ENCODE measurements around the gene RNF111. TPM values are rescaled to one million over a fixed set of nuclear protein-coding genes. Genes with fewer than 3 reads are reported as not detected.

RNF111 gene
- total RNA-seq, 1 donor from 2014 or later, result 55.8 TPM

DNA sequence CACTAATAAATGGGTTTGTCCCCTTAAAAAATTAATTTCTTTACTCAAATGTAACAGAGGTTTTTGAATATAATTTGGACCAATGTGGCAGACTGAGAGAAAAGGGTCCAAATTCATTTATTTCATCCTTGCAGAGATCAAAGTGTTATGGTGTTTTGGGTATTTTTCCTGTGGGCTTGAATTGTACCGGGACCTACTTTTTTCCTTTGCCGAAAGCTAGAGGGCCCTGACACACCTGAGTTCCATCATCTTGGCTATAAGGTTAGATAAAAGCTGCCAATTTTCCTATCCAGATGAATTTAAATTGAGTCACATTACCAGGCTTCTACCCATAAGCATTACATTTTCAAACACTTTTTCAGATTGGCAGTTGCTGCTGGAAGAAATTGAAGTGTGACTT, 118.4 kb downstream of the RNF111 start:
- TF ChIP-seq, protein P1, sequence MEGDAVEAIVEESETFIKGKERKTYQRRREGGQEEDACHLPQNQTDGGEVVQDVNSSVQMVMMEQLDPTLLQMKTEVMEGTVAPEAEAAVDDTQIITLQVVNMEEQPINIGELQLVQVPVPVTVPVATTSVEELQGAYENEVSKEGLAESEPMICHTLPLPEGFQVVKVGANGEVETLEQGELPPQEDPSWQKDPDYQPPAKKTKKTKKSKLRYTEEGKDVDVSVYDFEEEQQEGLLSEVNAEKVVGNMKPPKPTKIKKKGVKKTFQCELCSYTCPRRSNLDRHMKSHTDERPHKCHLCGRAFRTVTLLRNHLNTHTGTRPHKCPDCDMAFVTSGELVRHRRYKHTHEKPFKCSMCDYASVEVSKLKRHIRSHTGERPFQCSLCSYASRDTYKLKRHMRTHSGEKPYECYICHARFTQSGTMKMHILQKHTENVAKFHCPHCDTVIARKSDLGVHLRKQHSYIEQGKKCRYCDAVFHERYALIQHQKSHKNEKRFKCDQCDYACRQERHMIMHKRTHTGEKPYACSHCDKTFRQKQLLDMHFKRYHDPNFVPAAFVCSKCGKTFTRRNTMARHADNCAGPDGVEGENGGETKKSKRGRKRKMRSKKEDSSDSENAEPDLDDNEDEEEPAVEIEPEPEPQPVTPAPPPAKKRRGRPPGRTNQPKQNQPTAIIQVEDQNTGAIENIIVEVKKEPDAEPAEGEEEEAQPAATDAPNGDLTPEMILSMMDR (IDR thresholded peaks at IDR 0.05), result no peak
- no peaks in the 10 kb centered on the region for H3K36me3 Mint-ChIP-seq (ENCODE audit: low read depth)
- H3K27ac Mint-ChIP-seq, result no peak overlapping the region
- ChIA-PET CTCF (no interaction called here), POLR2A (no interaction called here)
- H3K4me1 Mint-ChIP-seq, result peaks cover 13% of the 10 kb centered on the region
- intact Hi-C loops (cut with micrococcal nuclease), result loop anchor here (1.0 kb wide), 1 partner anchor 173 kb away; the partner anchor contains the start of gene SLTM
- DNase-seq (no peak), ATAC-seq (ENCODE audit: low read depth) (no peak)
- H3K27me3 Mint-ChIP-seq, result no peaks in the 10 kb centered on the region
- H3K4me3 Mint-ChIP-seq, result peak overlapping the region; percentile 85
- no peaks in the 10 kb centered on the region for H3K9me3 Mint-ChIP-seq

- TF ChIP-seq, protein P1 (IDR thresholded peaks at IDR 0.05), result no peak
- ChIA-PET CTCF (no interaction called here), POLR2A (interaction anchor here (0.7 kb wide), 2 partner anchors 11 to 141 kb away, joined by 4 to 5 read pairs; no protein-coding TSS in a partner anchor)
- intact Hi-C loops (cut with micrococcal nuclease), result no loop called here
- H3K4me3 Mint-ChIP-seq, result no peak overlapping the region
- DNase-seq, result no peak
- H3K36me3 Mint-ChIP-seq (ENCODE audit: low read depth), result no peaks in the 10 kb centered on the region
- H3K27ac Mint-ChIP-seq, result no peak overlapping the region
- H3K9me3 Mint-ChIP-seq, result no peaks in the 10 kb centered on the region
- no peaks in the 10 kb centered on the region for H3K4me1 Mint-ChIP-seq
- no peaks in the 10 kb centered on the region for H3K27me3 Mint-ChIP-seq
- ATAC-seq (ENCODE audit: low read depth), result no peak
Measured at GRCh38 chr15:59111251-59111650, 123.8 kb downstream of the RNF111 start.

GRCh38 chr15:59115047-59115446, 127.6 kb downstream of the RNF111 start:
- TF ChIP-seq, protein P1 (IDR thresholded peaks at IDR 0.05), result no peak
- CTCF ChIA-PET, result interaction anchor here (0.9 kb wide), 1 partner anchor 10 kb away, joined by 3 read pairs; no protein-coding TSS in a partner anchor
- H3K27ac Mint-ChIP-seq, result no peak overlapping the region

DNA sequence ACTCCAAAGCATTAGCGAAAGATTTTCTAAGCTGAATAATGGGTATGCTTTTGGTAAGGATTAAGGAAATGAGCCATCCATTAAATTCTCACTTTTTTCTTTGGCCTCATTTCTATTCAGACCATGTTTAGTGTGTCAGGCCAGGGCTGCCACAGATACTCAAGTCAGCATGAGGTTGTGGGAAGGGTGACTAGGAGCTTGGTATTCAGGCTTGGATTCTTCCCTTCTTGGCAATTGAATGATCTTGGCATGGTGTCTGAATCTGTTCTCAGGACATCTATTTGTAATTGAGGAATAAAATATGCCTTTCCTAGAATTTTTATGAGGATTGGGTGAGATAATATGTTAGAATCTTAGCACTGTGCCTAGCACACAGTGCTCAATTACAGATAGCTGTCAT, 128.7 kb downstream of the RNF111 start:
- Mint-ChIP-seq H3K4me1 (peaks cover 6% of the 10 kb centered on the region), H3K36me3 (ENCODE audit: low read depth) (no peaks in the 10 kb centered on the region), H3K9me3 (no peaks in the 10 kb centered on the region), H3K27me3 (no peaks in the 10 kb centered on the region), H3K4me3 (no peak overlapping the region), H3K27ac (no peak overlapping the region)
- ChIA-PET CTCF (interaction anchor here (0.8 kb wide), 1 partner anchor 9 kb away, joined by 6 read pairs; no protein-coding TSS in a partner anchor), POLR2A (no interaction called here)
- intact Hi-C loops (cut with micrococcal nuclease), result no loop called here
- no peak for ATAC-seq (ENCODE audit: low read depth)
- TF ChIP-seq, protein P1 (IDR thresholded peaks at IDR 0.05), result no peak
- DNase-seq, result no peak

More at GRCh38 chr15:59115047-59115446, 127.6 kb downstream of the RNF111 start:
- DNase-seq (no peak), ATAC-seq (ENCODE audit: low read depth) (no peak)
- intact Hi-C loops (cut with micrococcal nuclease), result no loop called here
- Mint-ChIP-seq H3K36me3 (ENCODE audit: low read depth) (no peaks in the 10 kb centered on the region), H3K4me3 (no peak overlapping the region), H3K4me1 (peaks cover 6% of the 10 kb centered on the region), H3K9me3 (no peaks in the 10 kb centered on the region), H3K27me3 (no peaks in the 10 kb centered on the region)
- POLR2A ChIA-PET, result no interaction called here

- peaks cover 6% of the 10 kb centered on the region for H3K4me1 Mint-ChIP-seq
- H3K4me3 Mint-ChIP-seq, result no peak overlapping the region
- CTCF ChIA-PET, result no interaction called here
- H3K27ac Mint-ChIP-seq, result no peak overlapping the region
- no peaks in the 10 kb centered on the region for H3K36me3 Mint-ChIP-seq (ENCODE audit: low read depth)
- no peaks in the 10 kb centered on the region for H3K9me3 Mint-ChIP-seq
- DNase-seq (no peak), ATAC-seq (ENCODE audit: low read depth) (no peak)
- TF ChIP-seq, protein P1 (IDR thresholded peaks at IDR 0.05), result no peak
- intact Hi-C loops (cut with micrococcal nuclease), result no loop called here
- no peaks in the 10 kb centered on the region for H3K27me3 Mint-ChIP-seq
- POLR2A ChIA-PET, result no interaction called here
Measured at GRCh38 chr15:59116771-59117170, 129.3 kb downstream of the RNF111 start.

All from activated B cell treated with CpG ODN at 0.5 μM for 24 hours (primary cell).